Spleen (tissue), 7 donors: ENCODE data around the gene PIF1.
"Not testable (repeated sequence)": the region's sequence is repeated elsewhere in the genome, so short reads cannot be mapped to it uniquely, and the experiment has no call there.

ENCODE experiments used
- POLR2A ChIP-seq, 3 donors: fragments of 450-650 bp; IDR thresholded peaks; one replicate each; pipeline ENCODE4 v1.5.1; 2017; ENCODE audit warnings: antibody characterized with exemption in 3 of 3, mild to moderate bottlenecking in 1 of 3
- POLR2AphosphoS5 ChIP-seq, 3 donors: sonication (generic); formaldehyde crosslinking; IDR thresholded peaks; one replicate each; pipeline ENCODE4 v1.5.1; 2017; ENCODE audit warnings: antibody characterized with exemption in 3 of 3
- TF ChIP-seq, protein P1 (sequence below), 11 experiments: fragments of 200-600 bp in 7 of 11; fragments of 450-650 bp in 4 of 11; sonication (generic) in 4 of 11; IDR thresholded peaks in 8 of 11; conservative IDR thresholded peaks in 3 of 11; 1 replicate in 7 of 11; 2 replicates in 4 of 11; pipeline versions ENCODE4 v1.4.0 to v1.8.0; 2016 to 2021; ENCODE audit warnings: antibody characterized with exemption in 11 of 11, inconsistent platforms in 4 of 11, mild to moderate bottlenecking in 1 of 11
- donor health status: DM: no; HTN: no; CAD: no; lungs with moderate emphysema.
- donor health status: DM: no; HTN: no; CAD: no.
- donor health status: DM: no; HTN: no; CAD: no.

DNA sequence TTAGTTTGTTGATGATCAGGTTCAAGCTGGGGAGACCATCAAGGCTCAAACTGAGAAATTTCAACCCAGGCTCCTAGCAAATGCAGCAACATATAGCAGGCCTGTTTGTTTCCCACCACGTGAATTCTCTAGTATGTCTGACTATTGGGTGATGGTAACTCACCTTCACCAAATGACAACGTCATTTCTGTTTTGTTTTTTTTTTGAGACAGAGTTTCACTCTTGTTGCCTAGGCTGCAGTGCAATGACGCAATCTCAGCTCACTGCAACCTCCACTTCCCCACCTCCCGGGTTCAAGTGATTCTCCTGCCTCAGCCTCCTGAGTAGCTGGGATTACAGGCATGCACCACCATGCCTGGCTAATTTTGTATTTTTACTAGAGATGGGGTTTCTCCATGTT, 10.5 kb downstream of the PIF1 start:
- TF ChIP-seq, protein P1, sequence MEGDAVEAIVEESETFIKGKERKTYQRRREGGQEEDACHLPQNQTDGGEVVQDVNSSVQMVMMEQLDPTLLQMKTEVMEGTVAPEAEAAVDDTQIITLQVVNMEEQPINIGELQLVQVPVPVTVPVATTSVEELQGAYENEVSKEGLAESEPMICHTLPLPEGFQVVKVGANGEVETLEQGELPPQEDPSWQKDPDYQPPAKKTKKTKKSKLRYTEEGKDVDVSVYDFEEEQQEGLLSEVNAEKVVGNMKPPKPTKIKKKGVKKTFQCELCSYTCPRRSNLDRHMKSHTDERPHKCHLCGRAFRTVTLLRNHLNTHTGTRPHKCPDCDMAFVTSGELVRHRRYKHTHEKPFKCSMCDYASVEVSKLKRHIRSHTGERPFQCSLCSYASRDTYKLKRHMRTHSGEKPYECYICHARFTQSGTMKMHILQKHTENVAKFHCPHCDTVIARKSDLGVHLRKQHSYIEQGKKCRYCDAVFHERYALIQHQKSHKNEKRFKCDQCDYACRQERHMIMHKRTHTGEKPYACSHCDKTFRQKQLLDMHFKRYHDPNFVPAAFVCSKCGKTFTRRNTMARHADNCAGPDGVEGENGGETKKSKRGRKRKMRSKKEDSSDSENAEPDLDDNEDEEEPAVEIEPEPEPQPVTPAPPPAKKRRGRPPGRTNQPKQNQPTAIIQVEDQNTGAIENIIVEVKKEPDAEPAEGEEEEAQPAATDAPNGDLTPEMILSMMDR (IDR thresholded peaks at IDR 0.05 in 8 of 11, conservative IDR thresholded peaks at IDR 0.05 in 3 of 11) = not testable (repeated sequence)
- not testable (repeated sequence) for TF ChIP-seq POLR2AphosphoS5, POLR2A (IDR thresholded peaks at IDR 0.05)
